Fibroblast of skin of left biceps (primary cell): ENCODE data around the gene HTR3A.
"Not testable (repeated sequence)": the region's sequence is repeated elsewhere in the genome, so short reads cannot be mapped to it uniquely, and the experiment has no call there.

Experiments
- DNase-seq, 2 experiments: peaks; one replicate each; pipeline ENCODE4 v3.0.0-alpha.2; 2013; ENCODE audit warnings: low read depth in 2 of 2

HTR3A gene

GRCh38 chr11:113974741-113975470, at the start of gene HTR3A:
TSS of gene HTR3A (plus strand) at chr11:113975108. CDS start at chr11:113975326, 218 bp downstream.
- no peak for DNase-seq

- DNase-seq: no peak
These were observed 48.4 kb upstream of the HTR3A start for GRCh38 chr11:113926273-113927197.

DNA sequence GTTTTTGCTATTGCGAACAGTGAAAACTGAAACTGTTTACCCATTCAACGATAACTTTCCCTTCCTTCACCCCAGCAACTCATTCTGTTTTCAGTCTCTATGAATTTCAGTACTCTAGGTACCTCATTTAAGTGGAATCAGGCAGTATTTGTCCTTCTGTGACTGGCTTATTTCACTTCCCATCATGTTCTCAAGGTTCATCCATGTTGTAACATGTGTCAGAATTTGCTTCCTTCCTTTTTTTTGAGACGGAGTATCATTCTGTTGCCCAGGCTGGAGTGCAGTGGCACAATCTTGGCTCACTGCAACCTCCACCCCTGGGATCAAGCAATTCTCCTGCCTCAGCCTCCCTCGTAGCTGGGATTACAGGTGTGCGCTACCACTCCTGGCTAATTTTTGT, 46.6 kb upstream of the HTR3A start:
- no peak for DNase-seq

DNA sequence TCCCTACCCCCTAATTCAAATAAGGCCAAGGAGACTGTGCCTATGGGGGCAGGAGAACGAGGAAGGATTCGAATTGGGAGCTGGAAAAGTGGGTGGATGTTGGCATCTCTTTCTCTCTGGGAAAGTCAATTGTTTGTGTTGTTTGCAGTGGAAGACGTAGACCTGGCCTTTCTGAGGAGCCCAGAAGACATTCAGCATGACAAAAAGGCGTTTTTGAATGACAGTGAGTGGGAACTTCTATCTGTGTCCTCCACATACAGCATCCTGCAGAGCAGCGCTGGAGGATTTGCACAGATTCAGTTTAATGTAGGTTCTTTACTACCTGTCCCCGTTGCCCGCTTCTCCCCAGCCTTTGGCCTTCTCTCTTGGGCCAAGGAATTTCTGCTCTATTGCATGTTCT, 42.1 kb upstream of the HTR3A start:
- DNase-seq: no peak

GRCh38 chr11:113934193-113934592, 40.7 kb upstream of the HTR3A start:
- not testable (repeated sequence) for DNase-seq

- DNase-seq: no peak
These were observed 40.1 kb upstream of the HTR3A start for GRCh38 chr11:113934761-113935160.

DNA sequence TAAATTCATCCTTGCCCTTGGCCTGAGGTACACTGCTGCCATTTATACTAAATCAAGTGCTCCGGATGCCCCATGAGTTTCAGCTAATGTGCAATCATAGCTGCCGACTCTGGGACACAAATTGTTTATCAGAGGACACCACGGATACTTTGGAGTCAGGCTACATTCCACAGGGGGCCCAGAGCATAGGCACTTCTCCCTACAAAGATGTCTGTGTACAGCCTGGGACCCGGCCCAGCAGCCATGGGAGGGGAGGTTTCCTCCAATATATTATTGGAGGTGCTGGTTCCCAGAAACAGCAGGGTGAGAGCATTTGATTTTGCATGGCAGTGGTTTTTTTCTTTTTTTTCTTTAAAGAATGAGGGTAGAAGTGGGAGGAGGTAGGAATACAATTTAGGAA, 39.0 kb upstream of the HTR3A start:
- DNase-seq: no peak

- no peak for DNase-seq
These were observed 37.0 kb upstream of the HTR3A start for GRCh38 chr11:113937918-113938317.

- DNase-seq: no peak
These were observed 32.7 kb upstream of the HTR3A start for GRCh38 chr11:113942256-113942655.

- DNase-seq: not testable (repeated sequence)
These were observed 28.7 kb upstream of the HTR3A start for GRCh38 chr11:113946162-113946561.

DNA sequence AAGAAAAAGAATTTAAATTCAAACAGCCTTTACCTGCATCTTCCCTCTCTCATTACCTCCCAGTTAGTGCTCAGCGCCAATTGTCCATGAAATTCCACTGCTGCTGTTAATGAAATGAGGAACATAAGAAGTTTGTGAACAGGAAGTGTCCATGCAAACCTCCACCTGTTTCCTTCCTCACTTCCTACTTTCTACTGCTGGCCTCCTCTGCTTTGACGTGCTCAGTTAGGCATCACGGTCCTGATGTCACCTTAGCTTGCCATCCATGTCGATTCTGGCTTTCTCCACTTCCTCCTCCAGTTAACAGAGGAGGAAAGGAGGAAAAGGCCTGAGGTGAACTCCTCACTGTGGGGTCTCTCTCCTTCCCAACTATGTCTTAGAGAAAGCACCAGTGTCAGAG, 26.9 kb upstream of the HTR3A start:
- DNase-seq: no peak

DNA sequence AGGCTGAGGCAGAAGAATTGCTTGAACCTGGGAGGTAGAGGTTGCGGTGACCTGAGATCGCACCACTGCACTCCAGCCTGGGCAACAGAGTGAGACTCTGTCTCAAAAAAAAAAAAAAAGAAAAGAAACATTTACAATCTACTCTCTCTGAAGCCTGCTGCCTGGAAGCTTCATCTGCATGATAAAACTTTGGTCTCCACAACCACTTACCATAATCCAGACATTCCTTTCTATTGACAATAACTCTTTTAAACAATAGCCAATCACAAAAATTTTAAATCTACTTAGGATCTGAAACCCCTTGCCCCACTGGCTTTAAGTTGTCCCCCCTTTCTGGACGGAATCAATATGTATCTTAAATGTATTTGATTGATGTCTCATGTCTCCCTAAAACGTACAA, 25.0 kb upstream of the HTR3A start:
- no peak for DNase-seq

GRCh38 chr11:113951537-113951936, 23.4 kb upstream of the HTR3A start:
- DNase-seq: no peak

GRCh38 chr11:113952070-113952469, 22.8 kb upstream of the HTR3A start:
- no peak for DNase-seq

DNA sequence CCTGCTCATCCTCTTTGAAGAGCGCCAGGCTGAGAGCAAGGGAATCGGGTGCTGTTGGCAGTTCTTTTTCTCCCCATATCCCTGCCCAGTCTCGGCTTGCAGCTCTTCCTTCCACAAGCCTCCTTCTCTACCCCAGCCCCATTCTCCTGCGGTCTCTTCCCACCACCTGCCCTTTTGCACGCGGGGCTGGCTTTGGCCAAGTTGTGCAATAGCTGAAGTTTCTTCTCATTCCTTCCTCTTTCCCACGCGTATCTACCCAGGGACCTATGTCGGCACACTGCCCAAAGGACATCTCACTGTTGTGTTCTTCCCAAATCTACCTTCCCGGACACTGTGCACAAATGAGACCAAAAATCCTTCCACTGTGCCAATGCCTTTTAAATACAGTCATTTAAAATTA, 22.3 kb upstream of the HTR3A start:
- no peak for DNase-seq

DNA sequence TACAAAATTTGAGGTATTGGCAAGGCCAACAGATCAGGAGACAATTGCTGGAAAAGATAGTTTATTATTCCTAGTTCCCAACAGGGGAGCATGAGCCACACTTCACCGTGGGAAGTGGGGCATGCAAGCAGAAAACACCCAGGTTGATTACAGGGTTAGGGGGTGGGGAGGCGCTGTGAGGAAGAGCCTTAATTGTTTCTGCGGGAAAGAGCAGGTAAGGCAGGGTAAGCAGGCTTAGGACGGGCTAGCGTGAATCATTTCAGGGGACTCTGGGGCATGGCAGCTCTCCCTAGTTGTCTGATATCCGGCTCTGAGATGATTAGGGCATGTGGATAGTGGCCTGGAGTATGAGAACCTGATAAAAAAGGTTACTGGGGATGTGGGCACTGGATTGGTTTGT, 20.7 kb upstream of the HTR3A start:
- no peak for DNase-seq

DNA sequence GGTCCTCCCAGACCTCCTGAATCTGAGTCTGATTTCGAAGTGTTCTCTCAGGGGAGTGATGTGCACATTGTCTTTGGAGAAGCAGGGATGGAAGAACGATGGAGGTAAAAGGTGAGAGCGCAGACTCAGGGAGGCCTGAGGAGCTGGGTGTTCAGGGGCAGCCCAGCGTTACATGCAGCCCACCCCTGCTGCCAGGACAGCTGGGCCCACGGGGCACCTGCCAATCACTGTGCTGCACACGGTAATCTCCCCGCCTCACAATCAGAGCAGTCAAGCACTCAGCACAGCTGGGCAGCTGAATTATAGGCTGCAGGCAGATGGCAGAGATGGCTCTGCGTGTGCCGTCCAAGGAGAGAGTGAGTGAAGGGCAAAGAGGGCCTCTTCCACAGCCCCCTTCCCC, 17.9 kb upstream of the HTR3A start:
- DNase-seq: no peak

DNA sequence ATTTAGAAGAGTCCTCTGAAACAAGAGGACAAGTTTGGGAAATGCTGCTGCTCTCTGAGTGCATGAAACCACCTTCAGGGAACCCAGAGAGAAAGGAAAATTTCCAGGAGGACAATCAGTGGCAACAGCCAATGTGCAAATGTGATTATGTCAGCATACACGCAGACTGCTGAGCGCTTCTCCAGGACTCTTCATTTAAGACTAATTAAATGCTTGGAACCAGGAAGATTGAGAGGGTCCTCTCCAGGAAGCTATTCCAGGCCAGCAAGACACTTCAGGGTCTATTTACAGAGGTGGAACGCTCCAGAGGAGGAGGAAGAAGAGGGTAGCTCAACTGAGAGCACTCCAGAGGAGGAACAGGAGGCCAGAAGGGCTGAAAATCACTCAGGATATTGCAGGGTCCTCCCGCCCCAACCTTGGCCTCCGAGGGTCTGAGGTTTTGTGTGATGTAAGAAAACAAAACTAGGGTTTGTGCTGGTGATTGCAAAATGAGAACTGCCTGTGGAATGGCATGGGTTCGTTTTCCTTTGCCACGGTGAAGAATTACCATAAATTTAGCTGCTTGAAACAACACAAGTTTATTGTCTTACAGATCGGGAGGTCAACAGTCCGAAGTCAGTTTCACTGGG, 14.1 kb upstream of the HTR3A start:
- no peak for DNase-seq

- no peak for DNase-seq
These were observed 7.5 kb upstream of the HTR3A start for GRCh38 chr11:113967361-113967760.

DNA sequence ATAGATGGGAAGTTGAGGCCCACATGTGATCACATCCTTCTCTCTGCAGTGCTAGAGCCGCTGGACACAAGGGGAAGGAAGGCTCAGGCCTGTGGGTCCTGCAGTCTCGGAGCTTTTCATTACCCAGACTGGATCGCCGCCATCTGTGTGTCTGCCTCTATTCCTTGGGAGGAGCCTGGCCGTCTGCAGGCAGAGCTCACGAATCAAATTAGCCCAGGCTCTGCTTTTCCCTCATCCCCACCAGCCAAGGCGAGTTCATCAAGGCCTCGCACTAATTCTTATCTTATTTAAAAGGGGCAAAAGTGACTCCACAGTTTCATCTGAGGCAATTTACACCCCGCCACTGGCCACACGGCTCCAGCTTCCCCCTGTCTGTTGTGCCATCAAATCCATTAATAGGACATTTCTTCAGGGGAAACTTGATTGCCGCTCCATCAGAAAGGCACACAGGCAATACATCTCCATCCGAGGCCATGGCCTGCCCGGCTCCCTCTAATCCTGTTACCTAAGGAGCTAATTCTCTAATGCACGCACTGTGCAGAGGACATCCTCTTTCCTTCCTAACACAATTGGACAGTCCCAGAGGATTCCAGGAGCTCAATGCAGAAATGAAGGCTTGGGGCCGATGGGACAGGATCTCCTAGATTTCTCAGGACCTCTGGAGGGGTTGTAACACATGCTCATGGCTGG, 3.3 kb upstream of the HTR3A start:
- no peak for DNase-seq

- no peak for DNase-seq
These were observed 2.2 kb downstream of the HTR3A start for GRCh38 chr11:113977071-113977490.

DNA sequence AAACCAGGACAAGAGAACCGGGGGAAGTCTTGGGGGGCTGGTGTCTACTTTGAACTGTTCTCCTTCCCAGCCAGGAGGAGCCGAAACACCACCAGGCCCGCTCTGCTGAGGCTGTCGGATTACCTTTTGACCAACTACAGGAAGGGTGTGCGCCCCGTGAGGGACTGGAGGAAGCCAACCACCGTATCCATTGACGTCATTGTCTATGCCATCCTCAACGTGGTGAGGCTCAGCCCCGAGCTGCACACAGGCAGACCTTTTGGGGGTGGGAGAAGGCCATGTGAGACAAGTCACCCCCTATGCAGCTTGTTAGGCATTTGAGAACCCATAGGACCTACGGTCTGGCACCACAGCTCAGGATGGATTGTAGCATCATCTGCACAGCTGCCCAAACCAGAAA, 2.8 kb downstream of the HTR3A start:
- DNase-seq: no peak
